Measurements from ENCODE around the gene AFF1. TPM values are rescaled to one million over a fixed set of nuclear protein-coding genes. Genes with fewer than 3 reads are reported as not detected.

Gene AFF1
- total RNA-seq, 1 donor = 21.9 TPM

- no peak overlapping the region for H3K4me3 ChIP-seq (ENCODE audit: low read depth, low read length)
- TF ChIP-seq CTCF (IDR thresholded peaks at IDR 0.05; ENCODE audit: insufficient read depth, low read length) = no peak
- DNase-seq (ENCODE audit: low read depth) = peak; percentile 42
Measured at GRCh38 chr4:87029356-87029755, 94.5 kb downstream of the AFF1 start.

- no peak for TF ChIP-seq CTCF (IDR thresholded peaks at IDR 0.05; ENCODE audit: insufficient read depth, low read length)
- no peak for DNase-seq (ENCODE audit: low read depth)
- no peak overlapping the region for H3K4me3 ChIP-seq (ENCODE audit: low read depth, low read length)
Measured at GRCh38 chr4:87030124-87030523, 95.3 kb downstream of the AFF1 start.

GRCh38 chr4:87030755-87031441 is 96.1 kb downstream of the AFF1 start:
- peak overlapping the region; percentile 26 for H3K4me3 ChIP-seq (ENCODE audit: low read depth, low read length)
- no peak for TF ChIP-seq CTCF (IDR thresholded peaks at IDR 0.05; ENCODE audit: insufficient read depth, low read length)
- DNase-seq (ENCODE audit: low read depth) = peak; percentile 40

GRCh38 chr4:87031920-87032319 is 97.1 kb downstream of the AFF1 start:
- H3K4me3 ChIP-seq (ENCODE audit: low read depth, low read length) = no peak overlapping the region
- TF ChIP-seq CTCF (IDR thresholded peaks at IDR 0.05; ENCODE audit: insufficient read depth, low read length) = no peak
- DNase-seq (ENCODE audit: low read depth) = no peak

GRCh38 chr4:87032884-87033533 is 98.2 kb downstream of the AFF1 start:
- TF ChIP-seq CTCF (IDR thresholded peaks at IDR 0.05; ENCODE audit: insufficient read depth, low read length) = no peak
- peak; percentile 93 for DNase-seq (ENCODE audit: low read depth)
- H3K4me3 ChIP-seq (ENCODE audit: low read depth, low read length) = peak overlapping the region; percentile 26

GRCh38 chr4:87033902-87034301 is 99.1 kb downstream of the AFF1 start:
- no peak overlapping the region for H3K4me3 ChIP-seq (ENCODE audit: low read depth, low read length)
- no peak for TF ChIP-seq CTCF (IDR thresholded peaks at IDR 0.05; ENCODE audit: insufficient read depth, low read length)
- no peak for DNase-seq (ENCODE audit: low read depth)

All from fibroblast of the aortic adventitia (primary cell).